WTC11 (cell line): Measurements from ENCODE around the gene SIK2.

Source experiments
- SMAD3 ChIP-seq: sonication (generic); formaldehyde crosslinking; IDR thresholded peaks from 2 replicates; pipeline ENCODE4 v1.8.0; 2022; ENCODE audit warnings: missing genetic modification reagents, mild to moderate bottlenecking, borderline replicate concordance
- SMAD4 ChIP-seq: sonication (generic); formaldehyde crosslinking; IDR thresholded peaks from 2 replicates; pipeline ENCODE4 v1.8.0; 2022; ENCODE audit warnings: mild to moderate bottlenecking, missing genetic modification reagents
- SP1 ChIP-seq: sonication (generic); formaldehyde crosslinking; conservative IDR thresholded peaks from 2 replicates; pipeline ENCODE4 v1.8.1; 2022; ENCODE audit warnings: missing genetic modification reagents
- ZNF219 ChIP-seq: sonication (generic); formaldehyde crosslinking; IDR thresholded peaks from 2 replicates; pipeline ENCODE4 v1.8.0; 2023; ENCODE audit warnings: missing genetic modification reagents, mild to moderate bottlenecking, borderline replicate concordance
- TF ChIP-seq, protein P1 (sequence below): fragments of 200-600 bp; IDR thresholded peaks from 2 replicates; pipeline ENCODE4 v1.8.0; 2022; ENCODE audit warnings: antibody characterized with exemption
- TF ChIP-seq, protein P2 (sequence below): sonication (generic); formaldehyde crosslinking; conservative IDR thresholded peaks from 2 replicates; pipeline ENCODE4 v1.8.1; 2022; ENCODE audit warnings: mild to moderate bottlenecking, missing genetic modification reagents

DNA sequence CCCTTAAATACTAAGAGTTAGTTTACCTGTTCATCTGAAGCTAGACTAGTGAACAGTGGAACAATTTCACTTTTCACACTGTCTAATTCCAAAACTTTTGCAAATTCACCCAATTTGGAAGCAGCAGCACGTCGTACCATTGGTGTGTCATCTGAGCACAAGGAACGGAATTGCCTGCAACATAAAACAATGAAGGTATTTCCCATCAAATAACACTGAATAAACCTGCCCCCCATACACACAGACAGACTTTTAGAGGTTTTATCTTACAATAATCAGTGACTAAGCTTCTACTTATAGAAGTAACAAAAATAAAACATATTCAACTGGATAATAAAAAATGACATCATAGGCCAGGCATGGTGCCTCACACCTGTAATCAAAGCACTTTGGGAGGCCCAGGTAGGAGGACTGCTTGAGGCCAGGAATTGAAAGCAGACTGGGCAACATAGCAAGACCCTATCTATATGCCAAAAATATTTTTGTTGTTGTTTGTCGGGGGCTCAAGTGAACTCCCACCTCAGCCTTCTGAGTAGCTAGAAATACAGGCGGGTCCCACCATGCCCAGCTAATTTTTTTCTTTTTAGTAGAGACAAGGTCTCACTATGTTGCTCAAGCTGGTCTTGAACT is 157.6 kb downstream of the SIK2 start:
- TF ChIP-seq SMAD4 (CRISPR knock-in tag) = no peak
- TF ChIP-seq, protein P1, sequence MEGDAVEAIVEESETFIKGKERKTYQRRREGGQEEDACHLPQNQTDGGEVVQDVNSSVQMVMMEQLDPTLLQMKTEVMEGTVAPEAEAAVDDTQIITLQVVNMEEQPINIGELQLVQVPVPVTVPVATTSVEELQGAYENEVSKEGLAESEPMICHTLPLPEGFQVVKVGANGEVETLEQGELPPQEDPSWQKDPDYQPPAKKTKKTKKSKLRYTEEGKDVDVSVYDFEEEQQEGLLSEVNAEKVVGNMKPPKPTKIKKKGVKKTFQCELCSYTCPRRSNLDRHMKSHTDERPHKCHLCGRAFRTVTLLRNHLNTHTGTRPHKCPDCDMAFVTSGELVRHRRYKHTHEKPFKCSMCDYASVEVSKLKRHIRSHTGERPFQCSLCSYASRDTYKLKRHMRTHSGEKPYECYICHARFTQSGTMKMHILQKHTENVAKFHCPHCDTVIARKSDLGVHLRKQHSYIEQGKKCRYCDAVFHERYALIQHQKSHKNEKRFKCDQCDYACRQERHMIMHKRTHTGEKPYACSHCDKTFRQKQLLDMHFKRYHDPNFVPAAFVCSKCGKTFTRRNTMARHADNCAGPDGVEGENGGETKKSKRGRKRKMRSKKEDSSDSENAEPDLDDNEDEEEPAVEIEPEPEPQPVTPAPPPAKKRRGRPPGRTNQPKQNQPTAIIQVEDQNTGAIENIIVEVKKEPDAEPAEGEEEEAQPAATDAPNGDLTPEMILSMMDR = no peak
- no peak for TF ChIP-seq SMAD3 (CRISPR knock-in tag)
- TF ChIP-seq ZNF219 (CRISPR knock-in tag) = no peak
- TF ChIP-seq, protein P2, sequence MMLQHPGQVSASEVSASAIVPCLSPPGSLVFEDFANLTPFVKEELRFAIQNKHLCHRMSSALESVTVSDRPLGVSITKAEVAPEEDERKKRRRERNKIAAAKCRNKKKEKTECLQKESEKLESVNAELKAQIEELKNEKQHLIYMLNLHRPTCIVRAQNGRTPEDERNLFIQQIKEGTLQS = no peak
- TF ChIP-seq SP1 (CRISPR knock-in tag) = no peak
